SK-N-SH treated with all-trans-retinoic acid at 6 μM for 48 hours (cell line): ENCODE data around the gene NEK1.

ENCODE experiments used
- ARNTL ChIP-seq: fragments of 450-650 bp; formaldehyde crosslinking; IDR thresholded peaks from 2 replicates; pipeline ENCODE4 v1.5.0; 2020; ENCODE audit warnings: low read depth, mild to moderate bottlenecking, moderate library complexity, borderline replicate concordance
- CREB5 ChIP-seq: fragments of 250-450 bp; sonication (Bioruptor Pico); IDR thresholded peaks from 2 replicates; pipeline ENCODE4 v1.5.1; 2020; ENCODE audit warnings: low read depth, mild to moderate bottlenecking, moderate library complexity
- CSDC2 ChIP-seq: fragments of 250-450 bp; sonication (Bioruptor Pico); IDR thresholded peaks from 2 replicates; pipeline ENCODE4 v1.5.0; 2020; ENCODE audit warnings: mild to moderate bottlenecking, moderate library complexity
- PATZ1 ChIP-seq: fragments of 250-450 bp; sonication (Bioruptor Pico); IDR thresholded peaks from 2 replicates; pipeline ENCODE4 v1.8.0; 2020; ENCODE audit warnings: mild to moderate bottlenecking, moderate library complexity, borderline replicate concordance
- SNAI2 ChIP-seq: fragments of 250-450 bp; sonication (Bioruptor Pico); IDR thresholded peaks from 2 replicates; pipeline ENCODE4 v1.5.0; 2020; ENCODE audit warnings: mild to moderate bottlenecking, moderate library complexity
- TSHZ2 ChIP-seq: fragments of 250-450 bp; sonication (Bioruptor Pico); IDR thresholded peaks from 2 replicates; pipeline ENCODE4 v1.5.0; 2020; ENCODE audit warnings: mild to moderate bottlenecking, moderate library complexity
- ZC3H10 ChIP-seq: fragments of 250-450 bp; sonication (Bioruptor Pico); IDR thresholded peaks from 2 replicates; pipeline ENCODE4 v1.5.1; 2021; ENCODE audit warnings: mild to moderate bottlenecking, moderate library complexity
- ZFP3 ChIP-seq: fragments of 250-450 bp; sonication (Bioruptor Pico); IDR thresholded peaks from 2 replicates; pipeline ENCODE4 v1.5.0; 2020; ENCODE audit warnings: mild to moderate bottlenecking, moderate library complexity
- ZFP30 ChIP-seq: fragments of 450-650 bp; formaldehyde crosslinking; IDR thresholded peaks from 2 replicates; pipeline ENCODE4 v1.5.0; 2022; ENCODE audit warnings: mild to moderate bottlenecking, moderate library complexity
- ZNF565 ChIP-seq: fragments of 450-650 bp; formaldehyde crosslinking; conservative IDR thresholded peaks from 2 replicates; pipeline ENCODE4 v1.5.0; 2020; ENCODE audit warnings: low read depth, mild to moderate bottlenecking, moderate library complexity
- ZNF70 ChIP-seq: fragments of 450-650 bp; formaldehyde crosslinking; IDR thresholded peaks from 2 replicates; pipeline ENCODE4 v1.5.0; 2020; ENCODE audit warnings: mild to moderate bottlenecking, moderate library complexity
- ZNF8 ChIP-seq: fragments of 450-650 bp; formaldehyde crosslinking; IDR thresholded peaks from 2 replicates; pipeline ENCODE4 v1.5.0; 2020; ENCODE audit warnings: mild to moderate bottlenecking, moderate library complexity
- TF ChIP-seq, protein P1 (sequence below): fragments of 250-450 bp; sonication (Bioruptor Pico); IDR thresholded peaks from 2 replicates; pipeline ENCODE4 v1.8.0; 2021; ENCODE audit warnings: low read depth, mild to moderate bottlenecking, moderate library complexity, borderline replicate concordance

GRCh38 chr4:169400832-169401231 lies 211.6 kb downstream of the NEK1 start:
- TF ChIP-seq, protein P1, sequence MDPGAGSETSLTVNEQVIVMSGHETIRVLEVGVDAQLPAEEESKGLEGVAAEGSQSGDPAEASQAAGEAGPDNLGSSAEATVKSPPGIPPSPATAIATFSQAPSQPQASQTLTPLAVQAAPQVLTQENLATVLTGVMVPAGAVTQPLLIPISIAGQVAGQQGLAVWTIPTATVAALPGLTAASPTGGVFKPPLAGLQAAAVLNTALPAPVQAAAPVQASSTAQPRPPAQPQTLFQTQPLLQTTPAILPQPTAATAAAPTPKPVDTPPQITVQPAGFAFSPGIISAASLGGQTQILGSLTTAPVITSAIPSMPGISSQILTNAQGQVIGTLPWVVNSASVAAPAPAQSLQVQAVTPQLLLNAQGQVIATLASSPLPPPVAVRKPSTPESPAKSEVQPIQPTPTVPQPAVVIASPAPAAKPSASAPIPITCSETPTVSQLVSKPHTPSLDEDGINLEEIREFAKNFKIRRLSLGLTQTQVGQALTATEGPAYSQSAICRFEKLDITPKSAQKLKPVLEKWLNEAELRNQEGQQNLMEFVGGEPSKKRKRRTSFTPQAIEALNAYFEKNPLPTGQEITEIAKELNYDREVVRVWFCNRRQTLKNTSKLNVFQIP (CRISPR knock-in tag): no peak
- TF ChIP-seq SNAI2 (CRISPR knock-in tag) (no peak), PATZ1 (CRISPR knock-in tag) (no peak), ZNF565 (CRISPR knock-in tag) (no peak), ZC3H10 (CRISPR knock-in tag) (no peak), ARNTL (CRISPR knock-in tag) (no peak), ZFP30 (CRISPR knock-in tag) (no peak), ZNF8 (no peak), TSHZ2 (CRISPR knock-in tag) (no peak), CREB5 (CRISPR knock-in tag) (no peak), ZFP3 (CRISPR knock-in tag) (no peak), ZNF70 (CRISPR knock-in tag) (no peak), CSDC2 (no peak)
